ENCODE data around the gene NSUN6.

Gene NSUN6

GRCh38 chr10:18505456-18506118 lies 145.8 kb downstream of the NSUN6 start:
- H3K18ac ChIP-seq (ENCODE audit: low read length) = no peak overlapping the region
- no peak overlapping the region for H3K4me2 ChIP-seq (ENCODE audit: low read length)
- no peaks in the 10 kb centered on the region for H3K4me1 ChIP-seq (ENCODE audit: control insufficient read depth in 1 of 2, insufficient read depth in 2 of 2, low read length in 2 of 2)
- H3K9ac ChIP-seq (ENCODE audit: low read length) = no peak overlapping the region
- H2BK120ac ChIP-seq (ENCODE audit: insufficient read depth, low read length, poor library complexity) = no peak overlapping the region
- H2BK12ac ChIP-seq (ENCODE audit: low read length) = no peak overlapping the region
- no peaks in the 10 kb centered on the region for H3K36me3 ChIP-seq (ENCODE audit: control insufficient read depth in 1 of 2, insufficient read depth in 2 of 2, low read length in 2 of 2)
- no peaks in the 10 kb centered on the region for H3K79me2 ChIP-seq (ENCODE audit: control insufficient read depth, insufficient read depth, low read length, poor library complexity)
- no peak overlapping the region for H4K91ac ChIP-seq (ENCODE audit: low read depth, low read length)
- no peak overlapping the region for H2AFZ ChIP-seq (ENCODE audit: insufficient read depth, low read length, poor library complexity)
- H3K27ac ChIP-seq (ENCODE audit: low read depth, low read length) = no peak overlapping the region
- no peak overlapping the region for H3K23ac ChIP-seq (ENCODE audit: low read length)
- no peak overlapping the region for H4K12ac ChIP-seq (ENCODE audit: low read depth, low read length)
- no peak for DNase-seq
- no CpG with 5 or more reads among the region's 11 CpGs for WGBS (ENCODE audit: extremely low coverage, insufficient coverage, insufficient read length)
- no peak overlapping the region for H2BK5ac ChIP-seq (ENCODE audit: low read depth, low read length, poor library complexity)
- no peak overlapping the region for H3K4ac ChIP-seq (ENCODE audit: low read depth, low read length)
- no peak overlapping the region for H2AK5ac ChIP-seq (ENCODE audit: low read length)
- no peak overlapping the region for H4K8ac ChIP-seq (ENCODE audit: low read depth, low read length)
- no peaks in the 10 kb centered on the region for H3K9me3 ChIP-seq (ENCODE audit: insufficient read depth, low read depth, low read length)
- no peak overlapping the region for H3K4me3 ChIP-seq (ENCODE audit: low read depth, low read length)
- no peaks in the 10 kb centered on the region for H3K79me1 ChIP-seq (ENCODE audit: low read length)
- H3K14ac ChIP-seq (ENCODE audit: low read length) = no peak overlapping the region
- H3K27me3 ChIP-seq (ENCODE audit: insufficient read depth, low read length) = no peaks in the 10 kb centered on the region

GRCh38 chr10:18504161-18504560 lies 147.2 kb downstream of the NSUN6 start:
- Histone ChIP-seq H3K4ac (ENCODE audit: low read depth, low read length) (no peak overlapping the region), H3K9me3 (ENCODE audit: insufficient read depth, low read depth, low read length) (no peaks in the 10 kb centered on the region), H3K79me1 (ENCODE audit: low read length) (no peaks in the 10 kb centered on the region), H3K4me2 (ENCODE audit: low read length) (no peak overlapping the region), H3K36me3 (ENCODE audit: control insufficient read depth in 1 of 2, insufficient read depth in 2 of 2, low read length in 2 of 2) (no peaks in the 10 kb centered on the region), H3K27me3 (ENCODE audit: insufficient read depth, low read length) (no peaks in the 10 kb centered on the region), H3K14ac (ENCODE audit: low read length) (no peak overlapping the region), H2AFZ (ENCODE audit: insufficient read depth, low read length, poor library complexity) (no peak overlapping the region), H4K91ac (ENCODE audit: low read depth, low read length) (no peak overlapping the region), H3K9ac (ENCODE audit: low read length) (no peak overlapping the region), H3K4me3 (ENCODE audit: low read depth, low read length) (no peak overlapping the region), H2AK5ac (ENCODE audit: low read length) (no peak overlapping the region), H4K8ac (ENCODE audit: low read depth, low read length) (no peak overlapping the region), H2BK5ac (ENCODE audit: low read depth, low read length, poor library complexity) (no peak overlapping the region), H4K12ac (ENCODE audit: low read depth, low read length) (no peak overlapping the region), H3K79me2 (ENCODE audit: control insufficient read depth, insufficient read depth, low read length, poor library complexity) (no peaks in the 10 kb centered on the region), H3K23ac (ENCODE audit: low read length) (no peak overlapping the region), H2BK12ac (ENCODE audit: low read length) (no peak overlapping the region), H3K27ac (ENCODE audit: low read depth, low read length) (no peak overlapping the region), H3K18ac (ENCODE audit: low read length) (no peak overlapping the region), H2BK120ac (ENCODE audit: insufficient read depth, low read length, poor library complexity) (no peak overlapping the region), H3K4me1 (ENCODE audit: control insufficient read depth in 1 of 2, insufficient read depth in 2 of 2, low read length in 2 of 2) (no peaks in the 10 kb centered on the region)
- WGBS (ENCODE audit: extremely low coverage, insufficient coverage, insufficient read length) = no CpG with 5 or more reads among the region's 5 CpGs
- no peak for DNase-seq

- Histone ChIP-seq H3K4ac (ENCODE audit: low read depth, low read length) (no peak overlapping the region), H4K12ac (ENCODE audit: low read depth, low read length) (no peak overlapping the region), H2BK12ac (ENCODE audit: low read length) (no peak overlapping the region), H3K4me3 (ENCODE audit: low read depth, low read length) (no peak overlapping the region), H3K9ac (ENCODE audit: low read length) (no peak overlapping the region), H3K4me1 (ENCODE audit: control insufficient read depth in 1 of 2, insufficient read depth in 2 of 2, low read length in 2 of 2) (no peaks in the 10 kb centered on the region), H3K9me3 (ENCODE audit: insufficient read depth, low read depth, low read length) (no peaks in the 10 kb centered on the region), H2BK120ac (ENCODE audit: insufficient read depth, low read length, poor library complexity) (no peak overlapping the region), H3K27me3 (ENCODE audit: insufficient read depth, low read length) (no peaks in the 10 kb centered on the region), H2BK5ac (ENCODE audit: low read depth, low read length, poor library complexity) (no peak overlapping the region), H2AK5ac (ENCODE audit: low read length) (no peak overlapping the region), H2AFZ (ENCODE audit: insufficient read depth, low read length, poor library complexity) (no peak overlapping the region), H3K4me2 (ENCODE audit: low read length) (no peak overlapping the region), H3K14ac (ENCODE audit: low read length) (no peak overlapping the region), H3K23ac (ENCODE audit: low read length) (no peak overlapping the region), H3K79me2 (ENCODE audit: control insufficient read depth, insufficient read depth, low read length, poor library complexity) (no peaks in the 10 kb centered on the region), H3K79me1 (ENCODE audit: low read length) (no peaks in the 10 kb centered on the region), H3K36me3 (ENCODE audit: control insufficient read depth in 1 of 2, insufficient read depth in 2 of 2, low read length in 2 of 2) (no peaks in the 10 kb centered on the region), H4K91ac (ENCODE audit: low read depth, low read length) (no peak overlapping the region), H3K18ac (ENCODE audit: low read length) (no peak overlapping the region), H4K8ac (ENCODE audit: low read depth, low read length) (no peak overlapping the region), H3K27ac (ENCODE audit: low read depth, low read length) (no peak overlapping the region)
- DNase-seq = no peak
- no CpG with 5 or more reads among the region's 5 CpGs for WGBS (ENCODE audit: extremely low coverage, insufficient coverage, insufficient read length)
These were observed 149.8 kb downstream of the NSUN6 start for GRCh38 chr10:18501629-18502028.

GRCh38 chr10:18501198-18501597 lies 150.2 kb downstream of the NSUN6 start:
- no peaks in the 10 kb centered on the region for H3K27me3 ChIP-seq (ENCODE audit: insufficient read depth, low read length)
- H3K9me3 ChIP-seq (ENCODE audit: insufficient read depth, low read depth, low read length) = no peaks in the 10 kb centered on the region
- no peak overlapping the region for H3K4me3 ChIP-seq (ENCODE audit: low read depth, low read length)
- no CpG with 5 or more reads among the region's 3 CpGs for WGBS (ENCODE audit: extremely low coverage, insufficient coverage, insufficient read length)
- H4K91ac ChIP-seq (ENCODE audit: low read depth, low read length) = no peak overlapping the region
- H3K23ac ChIP-seq (ENCODE audit: low read length) = no peak overlapping the region
- no peak overlapping the region for H3K18ac ChIP-seq (ENCODE audit: low read length)
- no peak overlapping the region for H3K4ac ChIP-seq (ENCODE audit: low read depth, low read length)
- no peak overlapping the region for H2BK120ac ChIP-seq (ENCODE audit: insufficient read depth, low read length, poor library complexity)
- H3K79me2 ChIP-seq (ENCODE audit: control insufficient read depth, insufficient read depth, low read length, poor library complexity) = no peaks in the 10 kb centered on the region
- DNase-seq = peak in 1 of 2 donors; percentile 9
- no peak overlapping the region for H4K8ac ChIP-seq (ENCODE audit: low read depth, low read length)
- H3K9ac ChIP-seq (ENCODE audit: low read length) = no peak overlapping the region
- no peak overlapping the region for H4K12ac ChIP-seq (ENCODE audit: low read depth, low read length)
- H3K27ac ChIP-seq (ENCODE audit: low read depth, low read length) = no peak overlapping the region
- no peaks in the 10 kb centered on the region for H3K79me1 ChIP-seq (ENCODE audit: low read length)
- H2BK5ac ChIP-seq (ENCODE audit: low read depth, low read length, poor library complexity) = no peak overlapping the region
- no peak overlapping the region for H2BK12ac ChIP-seq (ENCODE audit: low read length)
- H3K4me1 ChIP-seq (ENCODE audit: control insufficient read depth in 1 of 2, insufficient read depth in 2 of 2, low read length in 2 of 2) = no peaks in the 10 kb centered on the region
- no peaks in the 10 kb centered on the region for H3K36me3 ChIP-seq (ENCODE audit: control insufficient read depth in 1 of 2, insufficient read depth in 2 of 2, low read length in 2 of 2)
- no peak overlapping the region for H3K14ac ChIP-seq (ENCODE audit: low read length)
- no peak overlapping the region for H2AFZ ChIP-seq (ENCODE audit: insufficient read depth, low read length, poor library complexity)
- no peak overlapping the region for H3K4me2 ChIP-seq (ENCODE audit: low read length)
- H2AK5ac ChIP-seq (ENCODE audit: low read length) = no peak overlapping the region
